Epithelial cell of proximal tubule (primary cell): ENCODE measurements around the gene PWWP2B. TPM values are rescaled to one million over a fixed set of nuclear protein-coding genes. Genes with fewer than 3 reads are reported as not detected.
"Not testable (repeated sequence)": the region's sequence is repeated elsewhere in the genome, so short reads cannot be mapped to it uniquely, and the experiment has no call there.

Source experiments
- DNase-seq: peaks from one replicate; pipeline ENCODE4 v3.0.0-alpha.2; 2011; ENCODE audit warnings: low read depth
- H3K4me3 ChIP-seq: 2 replicates; pipeline ENCODE4 v1.5.1; 2011; ENCODE audit warnings: low read depth, mild to moderate bottlenecking, low read length
- CTCF ChIP-seq: conservative IDR thresholded peaks from 2 replicates; pipeline ENCODE4 v1.5.1; 2012; ENCODE audit warnings: low read depth, mild to moderate bottlenecking, low read length
- total RNA-seq: library from RNA; depleted of rRNA; stranded (reverse); fragments of >200 nt; gene quantifications from 2 replicates; pipeline ENCODE4 v1.2.3, GENCODE V29; 2015

The PWWP2B gene
- total RNA-seq, 1 donor from 2014 or later, result 11.0 TPM

DNA sequence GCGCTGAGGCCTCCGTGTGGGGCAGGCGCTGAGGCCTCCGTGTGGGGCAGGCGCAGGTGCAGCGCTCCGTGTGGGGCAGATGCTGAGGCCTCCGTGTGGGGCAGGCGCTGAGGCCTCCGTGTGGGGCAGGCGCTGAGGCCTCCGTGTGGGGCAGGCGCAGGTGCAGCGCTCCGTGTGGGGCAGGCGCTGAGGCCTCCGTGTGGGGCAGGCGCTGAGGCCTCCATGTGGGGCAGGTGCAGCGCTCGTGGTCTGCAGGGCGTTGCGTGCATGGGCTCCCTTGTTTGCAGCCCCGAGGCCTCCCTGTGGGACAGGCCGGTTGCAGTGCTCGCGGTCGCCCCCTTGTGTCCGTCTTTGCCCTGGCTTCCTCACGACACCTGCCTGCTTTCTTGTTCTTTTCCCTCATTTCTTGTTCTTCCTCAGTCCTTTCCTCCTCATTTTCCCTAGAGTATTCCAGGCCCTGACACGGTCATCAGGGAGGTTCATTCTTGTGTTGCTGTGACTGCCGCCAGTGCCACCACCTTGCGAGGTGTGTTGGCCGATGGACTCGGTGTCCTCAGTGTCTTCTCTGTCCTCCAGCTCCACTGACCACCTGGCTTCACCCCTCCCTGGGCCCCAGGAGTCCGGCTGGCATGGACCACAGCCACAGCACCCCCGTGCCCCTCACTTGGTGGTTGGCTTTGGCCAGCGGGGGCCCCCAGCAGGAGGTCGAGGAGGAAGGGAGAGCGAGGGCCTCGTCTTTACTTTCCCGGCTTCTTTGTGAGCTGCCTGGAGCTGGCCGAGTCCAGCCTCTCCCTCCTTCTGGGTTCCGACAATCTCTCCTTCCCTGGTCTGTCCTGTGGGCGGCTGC lies 44.3 kb upstream of the PWWP2B start:
- not testable (repeated sequence) for DNase-seq, H3K4me3 ChIP-seq
- peak; percentile 56 for TF ChIP-seq CTCF

GRCh38 chr10:132353456-132354355 lies 43.3 kb upstream of the PWWP2B start:
- no peak for DNase-seq
- TF ChIP-seq CTCF, result no peak
- no peak overlapping the region for H3K4me3 ChIP-seq

DNA sequence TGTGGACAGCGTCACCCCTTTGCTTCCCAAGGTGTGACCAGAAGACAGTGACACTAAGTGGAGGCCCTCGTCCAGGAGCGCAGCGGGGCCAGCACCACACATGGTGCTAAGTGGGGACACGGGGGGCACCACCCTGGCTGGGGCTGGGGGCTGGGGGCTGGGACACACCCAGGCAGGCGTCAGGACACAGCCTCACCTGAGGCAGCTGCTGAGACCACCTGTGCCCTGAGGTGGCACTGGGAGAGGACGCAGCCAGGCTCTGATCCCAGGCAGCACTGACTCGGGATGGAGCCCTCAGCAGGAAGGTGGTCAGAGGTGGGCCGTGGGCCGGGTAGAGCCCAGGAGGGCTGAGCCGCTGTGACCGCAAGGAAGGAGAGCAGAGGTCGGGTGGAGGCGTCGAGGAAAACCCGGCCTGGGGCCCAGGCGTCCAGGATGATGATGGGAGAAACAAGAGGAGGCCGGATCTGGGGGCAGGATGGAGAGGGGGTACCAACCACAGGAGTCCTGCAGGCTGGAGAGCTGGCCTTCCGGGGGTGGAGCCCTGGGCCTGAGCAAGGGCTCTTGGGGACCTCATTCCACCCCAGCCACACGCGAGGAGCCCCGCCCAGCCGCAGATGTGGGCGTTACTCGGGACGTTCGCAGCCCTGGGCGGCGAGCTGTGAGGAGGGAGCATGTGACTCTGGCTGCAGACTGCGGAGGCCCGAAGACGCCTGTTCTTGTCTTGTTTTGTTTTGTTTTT lies 42.5 kb upstream of the PWWP2B start:
- no peak for DNase-seq
- TF ChIP-seq CTCF, result no peak
- H3K4me3 ChIP-seq, result no peak overlapping the region

DNA sequence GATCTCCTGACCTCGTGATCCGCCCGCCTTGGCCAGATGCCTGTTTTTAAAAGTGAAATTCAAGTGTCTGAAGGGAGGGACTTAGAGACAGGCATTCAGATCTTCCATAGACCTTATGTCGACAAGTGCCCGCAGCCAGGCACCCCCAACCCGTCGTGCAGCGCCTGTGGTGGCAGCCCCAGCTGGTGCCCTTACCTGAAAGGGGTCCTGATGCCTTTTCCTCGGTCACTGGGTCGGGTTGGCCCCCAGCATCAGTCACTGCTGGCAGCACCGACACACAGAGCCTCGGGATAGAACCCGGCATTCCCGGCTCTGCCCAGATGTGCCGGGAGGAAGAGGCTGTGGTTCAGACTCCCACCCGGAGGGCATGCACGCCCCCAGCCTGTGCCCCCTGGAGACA lies 41.7 kb upstream of the PWWP2B start:
- TF ChIP-seq CTCF, result no peak
- no peak for DNase-seq
- no peak overlapping the region for H3K4me3 ChIP-seq

DNA sequence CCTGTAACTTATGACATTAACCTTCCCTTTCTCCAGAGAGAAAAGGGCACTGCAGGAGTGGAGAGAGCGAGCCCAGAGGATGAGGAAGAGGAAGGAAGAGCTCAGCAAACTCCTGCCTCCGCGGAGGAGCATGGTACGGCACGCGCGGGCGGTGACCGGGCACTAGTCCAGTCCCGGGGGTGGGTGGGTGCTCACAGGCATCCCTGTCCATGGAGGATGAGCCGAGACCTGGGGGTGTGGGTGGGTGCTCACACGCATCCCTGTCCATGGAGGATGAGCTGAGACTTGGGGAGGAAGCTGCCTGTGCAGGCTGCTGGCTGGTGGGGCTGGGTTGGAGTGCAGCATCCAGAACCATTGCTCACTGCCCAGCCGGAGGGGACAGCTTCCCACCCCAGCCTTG lies 41.2 kb upstream of the PWWP2B start:
- TF ChIP-seq CTCF, result no peak
- DNase-seq, result no peak
- no peak overlapping the region for H3K4me3 ChIP-seq

- TF ChIP-seq CTCF, result no peak
- no peak for DNase-seq
- no peak overlapping the region for H3K4me3 ChIP-seq
Measured at GRCh38 chr10:132356621-132357195, 40.3 kb upstream of the PWWP2B start.
